Spleen (tissue), 7 donors: ENCODE results near the gene CST11.

Experiments used
- POLR2A ChIP-seq, 3 donors: fragments of 450-650 bp; IDR thresholded peaks; one replicate each; pipeline ENCODE4 v1.5.1; 2017; ENCODE audit warnings: antibody characterized with exemption in 3 of 3, mild to moderate bottlenecking in 1 of 3
- TF ChIP-seq, protein P1 (sequence below), 11 experiments: fragments of 200-600 bp in 7 of 11; fragments of 450-650 bp in 4 of 11; sonication (generic) in 4 of 11; IDR thresholded peaks in 8 of 11; conservative IDR thresholded peaks in 3 of 11; 1 replicate in 7 of 11; 2 replicates in 4 of 11; pipeline versions ENCODE4 v1.4.0 to v1.8.0; 2016 to 2021; ENCODE audit warnings: antibody characterized with exemption in 11 of 11, inconsistent platforms in 4 of 11, mild to moderate bottlenecking in 1 of 11
- donor health status: DM: no; HTN: no; CAD: no; lungs with moderate emphysema.
- donor health status: DM: no; HTN: no; CAD: no.
- donor health status: DM: no; HTN: no; CAD: no.

- TF ChIP-seq, protein P1, sequence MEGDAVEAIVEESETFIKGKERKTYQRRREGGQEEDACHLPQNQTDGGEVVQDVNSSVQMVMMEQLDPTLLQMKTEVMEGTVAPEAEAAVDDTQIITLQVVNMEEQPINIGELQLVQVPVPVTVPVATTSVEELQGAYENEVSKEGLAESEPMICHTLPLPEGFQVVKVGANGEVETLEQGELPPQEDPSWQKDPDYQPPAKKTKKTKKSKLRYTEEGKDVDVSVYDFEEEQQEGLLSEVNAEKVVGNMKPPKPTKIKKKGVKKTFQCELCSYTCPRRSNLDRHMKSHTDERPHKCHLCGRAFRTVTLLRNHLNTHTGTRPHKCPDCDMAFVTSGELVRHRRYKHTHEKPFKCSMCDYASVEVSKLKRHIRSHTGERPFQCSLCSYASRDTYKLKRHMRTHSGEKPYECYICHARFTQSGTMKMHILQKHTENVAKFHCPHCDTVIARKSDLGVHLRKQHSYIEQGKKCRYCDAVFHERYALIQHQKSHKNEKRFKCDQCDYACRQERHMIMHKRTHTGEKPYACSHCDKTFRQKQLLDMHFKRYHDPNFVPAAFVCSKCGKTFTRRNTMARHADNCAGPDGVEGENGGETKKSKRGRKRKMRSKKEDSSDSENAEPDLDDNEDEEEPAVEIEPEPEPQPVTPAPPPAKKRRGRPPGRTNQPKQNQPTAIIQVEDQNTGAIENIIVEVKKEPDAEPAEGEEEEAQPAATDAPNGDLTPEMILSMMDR (IDR thresholded peaks at IDR 0.05 in 8 of 11, conservative IDR thresholded peaks at IDR 0.05 in 3 of 11), result no peak
- no peak for TF ChIP-seq POLR2A (IDR thresholded peaks at IDR 0.05)
These were observed 40.6 kb upstream of the CST11 start for GRCh38 chr20:23493172-23493772.
